CD4-positive, alpha-beta T cell (primary cell): ENCODE results near the gene TENT5A. TPM values are rescaled to one million over a fixed set of nuclear protein-coding genes. Genes with fewer than 3 reads are reported as not detected.

Source experiments
- ATAC-seq: fragments of 200-7000 bp; cut with Tn5 transposase; one replicate; pipeline ENCODE4 v1.10.0; 2022; ENCODE audit warnings: mild to moderate bottlenecking; ENCODE audit not compliant: poor library complexity
- CTCF ChIA-PET: fragments of 350-600 bp; sonication (Branson Sonifier 250); formaldehyde crosslinking; loops from one replicate; lab custom pipeline; 2021; ENCODE audit warnings: antibody characterized with exemption, inconsistent platforms; lab: Charles Lee
- POLR2A ChIA-PET: fragments of 350-600 bp; sonication (Branson Sonifier 250); formaldehyde crosslinking; loops from one replicate; lab custom pipeline; 2021; ENCODE audit warnings: antibody characterized with exemption, inconsistent platforms; lab: Charles Lee
- DNase-seq, 14 experiments: peaks; one replicate each; pipeline ENCODE4 v3.0.0-alpha.2; 2013 to 2020; ENCODE audit warnings: mixed read lengths in 2 of 14
- H3K27ac ChIP-seq, 2 donors: one replicate each; pipeline versions ENCODE4 v1.5.1 to v1.7.0; 2013; ENCODE audit warnings: low read length in 2 of 2, low read depth in 1 of 2, mild to moderate bottlenecking in 1 of 2
- H3K27me3 ChIP-seq, 2 experiments: 1 replicate in 1 of 2; 2 replicates in 1 of 2; pipeline versions ENCODE4 v1.6.1 to v1.7.0; 2013; ENCODE audit warnings: low read length in 2 of 2, control low read depth in 1 of 2, mild to moderate bottlenecking in 1 of 2, moderate library complexity in 1 of 2; ENCODE audit not compliant: insufficient read depth in 2 of 2, control insufficient read depth in 1 of 2
- H3K36me3 ChIP-seq: one replicate; pipeline ENCODE4 v1.6.1; 2013; ENCODE audit warnings: low read length, control low read depth; ENCODE audit not compliant: insufficient read depth
- H3K4me1 ChIP-seq: one replicate; pipeline ENCODE4 v1.6.1; 2013; ENCODE audit warnings: low read length, control low read depth; ENCODE audit not compliant: insufficient read depth
- H3K4me3 ChIP-seq: one replicate; pipeline ENCODE4 v1.5.1; 2013; ENCODE audit warnings: mild to moderate bottlenecking, low read length, moderate library complexity
- H3K9me3 ChIP-seq, 2 experiments: 1 replicate in 1 of 2; 2 replicates in 1 of 2; pipeline versions ENCODE4 v1.6.1 to v1.7.0; 2013; ENCODE audit warnings: low read length in 2 of 2, mild to moderate bottlenecking in 2 of 2, control low read depth in 1 of 2, moderate library complexity in 1 of 2; ENCODE audit not compliant: control insufficient read depth in 1 of 2, insufficient read depth in 1 of 2
- H3K27ac Mint-ChIP-seq: one replicate; pipeline ENCODE4 v1.8.0; 2020; ENCODE audit warnings: mixed read lengths
- H3K27me3 Mint-ChIP-seq: one replicate; pipeline ENCODE4 v1.8.0; 2021; ENCODE audit warnings: mixed read lengths
- H3K36me3 Mint-ChIP-seq: one replicate; pipeline ENCODE4 v1.8.0; 2021; ENCODE audit warnings: low read depth, mixed read lengths
- H3K4me1 Mint-ChIP-seq: one replicate; pipeline ENCODE4 v1.8.0; 2021; ENCODE audit warnings: low read depth, mixed read lengths
- H3K4me3 Mint-ChIP-seq: one replicate; pipeline ENCODE4 v1.8.0; 2020; ENCODE audit warnings: mild to moderate bottlenecking, mixed read lengths
- H3K9me3 Mint-ChIP-seq: one replicate; pipeline ENCODE4 v1.8.0; 2020; ENCODE audit warnings: mixed read lengths
- CTCF ChIP-seq: fragments of 200-600 bp; IDR thresholded peaks from one replicate; pipeline ENCODE4 v1.8.0; 2022; ENCODE audit warnings: antibody characterized with exemption, mild to moderate bottlenecking
- intact Hi-C, 2 experiments: fragments of 100-400 bp; cut with DNase I in 1 of 2; cut with micrococcal nuclease in 1 of 2; formaldehyde crosslinking; loops; one replicate each; pipeline versions ENCODE4 v1.15.1 to v1.9.0; 2023 to 2025; cut with DNase I, micrococcal nuclease
- total RNA-seq, 174 experiments: library from RNA in 2 of 174; stranded (reverse) in 2 of 174; gene quantifications; one replicate each; pipeline ENCODE4 v1.2.3 and lab custom pipeline; 2021 to 2026

TENT5A gene
- total RNA-seq, 2 experiments from 2014 or later: 6.3 to 6.7 TPM

GRCh38 chr6:81799323-81799722 is 46.8 kb upstream of the TENT5A start:
- Mint-ChIP-seq H3K9me3 (peaks cover 2% of the 10 kb centered on the region), H3K4me1 (no peaks in the 10 kb centered on the region)
- CTCF ChIA-PET: interaction anchor here (0.8 kb wide), 1 partner anchor 9 kb away, joined by 4 read pairs; no protein-coding TSS in a partner anchor

GRCh38 chr6:81797591-81797990 is 45.1 kb upstream of the TENT5A start:
- Histone ChIP-seq H3K4me3 (no peak overlapping the region), H3K27ac (no peak overlapping the region), H3K4me1 (no peaks in the 10 kb centered on the region), H3K9me3 (no peaks in the 10 kb centered on the region), H3K27me3 (no peaks in the 10 kb centered on the region), H3K36me3 (no peaks in the 10 kb centered on the region)
- Mint-ChIP-seq H3K4me3 (no peak overlapping the region), H3K27ac (no peak overlapping the region), H3K4me1 (no peaks in the 10 kb centered on the region), H3K27me3 (no peaks in the 10 kb centered on the region), H3K36me3 (no peaks in the 10 kb centered on the region), H3K9me3 (no peaks in the 10 kb centered on the region)
- intact Hi-C loops: no loop called here
- ATAC-seq (no peak), DNase-seq (peak in 1 of 14 experiments; percentile 6)
- TF ChIP-seq CTCF: no peak
- ChIA-PET POLR2A (no interaction called here), CTCF (no interaction called here)

More at GRCh38 chr6:81799323-81799722, 46.8 kb upstream of the TENT5A start:
- no peaks in the 10 kb centered on the region for H3K36me3 Mint-ChIP-seq
- TF ChIP-seq CTCF: no peak
- H3K4me1 ChIP-seq: no peaks in the 10 kb centered on the region
- intact Hi-C loops: no loop called here
- ATAC-seq: no peak
- H3K27me3 ChIP-seq: no peaks in the 10 kb centered on the region
- POLR2A ChIA-PET: no interaction called here
- H3K27ac Mint-ChIP-seq: no peak overlapping the region
- no peak for DNase-seq
- H3K27ac ChIP-seq: no peak overlapping the region
- no peak overlapping the region for H3K4me3 ChIP-seq
- H3K9me3 ChIP-seq: no peaks in the 10 kb centered on the region
- H3K4me3 Mint-ChIP-seq: no peak overlapping the region
- H3K36me3 ChIP-seq: no peaks in the 10 kb centered on the region
- H3K27me3 Mint-ChIP-seq: no peaks in the 10 kb centered on the region

GRCh38 chr6:81795890-81796289 is 43.4 kb upstream of the TENT5A start:
- TF ChIP-seq CTCF: no peak
- ChIA-PET POLR2A (no interaction called here), CTCF (no interaction called here)
- H3K4me3 ChIP-seq: no peak overlapping the region
- H3K36me3 ChIP-seq: no peaks in the 10 kb centered on the region
- H3K4me1 ChIP-seq: no peaks in the 10 kb centered on the region
- intact Hi-C loops: no loop called here
- Mint-ChIP-seq H3K4me3 (no peak overlapping the region), H3K4me1 (no peaks in the 10 kb centered on the region), H3K27ac (no peak overlapping the region), H3K36me3 (no peaks in the 10 kb centered on the region), H3K9me3 (no peaks in the 10 kb centered on the region), H3K27me3 (no peaks in the 10 kb centered on the region)
- ATAC-seq (no peak), DNase-seq (no peak)
- no peak overlapping the region for H3K27ac ChIP-seq
- no peaks in the 10 kb centered on the region for H3K27me3 ChIP-seq
- no peaks in the 10 kb centered on the region for H3K9me3 ChIP-seq
